HepG2 (cell line): Measurements from ENCODE around the gene MBD3. TPM values are rescaled to one million over a fixed set of nuclear protein-coding genes. Genes with fewer than 3 reads are reported as not detected.

Experiments
- EZH2 ChIP-seq: conservative IDR thresholded peaks from 2 replicates; pipeline ENCODE4 v1.6.1; 2012; ENCODE audit warnings: mild to moderate bottlenecking, low read depth, low read length, moderate library complexity
- FIP1L1 ChIP-seq: fragments of 200-400 bp; formaldehyde crosslinking; IDR thresholded peaks from 2 replicates; pipeline ENCODE4 v1.6.1; 2018; ENCODE audit warnings: low read depth, mild to moderate bottlenecking, low read length, moderate library complexity, borderline replicate concordance; ENCODE audit not compliant: insufficient read depth
- FOXJ3 ChIP-seq: sonication (generic); formaldehyde crosslinking; IDR thresholded peaks from 2 replicates; pipeline ENCODE4 v1.4.0; 2020; ENCODE audit warnings: missing genetic modification reagents, mild to moderate bottlenecking, borderline replicate concordance
- GMEB2 ChIP-seq: IDR thresholded peaks from 2 replicates; pipeline ENCODE4 v1.6.1; 2016; ENCODE audit warnings: missing biosample characterization, missing genetic modification reagents, low read depth
- HDAC1 ChIP-seq: sonication (generic); formaldehyde crosslinking; IDR thresholded peaks from 2 replicates; pipeline ENCODE4 v1.5.1; 2020; ENCODE audit warnings: mild to moderate bottlenecking, missing genetic modification reagents
- HNF4A ChIP-seq: sonication (generic); formaldehyde crosslinking; IDR thresholded peaks from 2 replicates; pipeline ENCODE4 v1.4.0; 2020; ENCODE audit warnings: missing genetic modification reagents
- MIER2 ChIP-seq: IDR thresholded peaks from 2 replicates; pipeline ENCODE4 v1.6.1; 2016; ENCODE audit warnings: missing biosample characterization, missing genetic modification reagents
- MXI1 ChIP-seq: IDR thresholded peaks from 3 replicates; pipeline ENCODE4 v1.6.1; 2012; ENCODE audit warnings: low read depth, low read length, inconsistent platforms, borderline replicate concordance
- SALL2 ChIP-seq: sonication (generic); formaldehyde crosslinking; IDR thresholded peaks from 2 replicates; pipeline ENCODE4 v1.8.1; 2023; ENCODE audit warnings: mild to moderate bottlenecking, missing genetic modification reagents, inconsistent platforms
- SNAPC4 ChIP-seq: sonication (generic); formaldehyde crosslinking; IDR thresholded peaks from 2 replicates; pipeline ENCODE4 v1.4.0; 2020; ENCODE audit warnings: mild to moderate bottlenecking, missing genetic modification reagents
- TEAD2 ChIP-seq: sonication (generic); formaldehyde crosslinking; IDR thresholded peaks from 2 replicates; pipeline ENCODE4 v1.9.0; 2021; ENCODE audit warnings: missing genetic modification reagents
- U2AF1 ChIP-seq: fragments of 200-400 bp; formaldehyde crosslinking; optimal IDR thresholded peaks from 2 replicates; pipeline ENCODE3; 2017; ENCODE audit warnings: mild to moderate bottlenecking, low read depth, low read length
- ZNF205 ChIP-seq: IDR thresholded peaks from 2 replicates; pipeline ENCODE4 v1.6.1; 2018; ENCODE audit warnings: missing biosample characterization, missing genetic modification reagents
- ZNF331 ChIP-seq: sonication (generic); formaldehyde crosslinking; IDR thresholded peaks from 2 replicates; pipeline ENCODE4 v1.4.0; 2020; ENCODE audit warnings: missing genetic modification reagents
- ZNF343 ChIP-seq: sonication (generic); formaldehyde crosslinking; IDR thresholded peaks from 2 replicates; pipeline ENCODE4 v1.4.0; 2020; ENCODE audit warnings: mild to moderate bottlenecking, missing genetic modification reagents
- ZNF678 ChIP-seq: sonication (generic); formaldehyde crosslinking; IDR thresholded peaks from 2 replicates; pipeline ENCODE4 v1.4.0; 2020; ENCODE audit warnings: mild to moderate bottlenecking, missing genetic modification reagents
- ZSCAN29 ChIP-seq: sonication (generic); formaldehyde crosslinking; conservative IDR thresholded peaks from 2 replicates; pipeline ENCODE4 v1.4.0; 2020; ENCODE audit warnings: mild to moderate bottlenecking, missing genetic modification reagents
- polyA plus RNA-seq, 8 experiments: library from polyadenylated mRNA; depleted of rRNA in 3 of 8; stranded (reverse) in 7 of 8; unstranded in 1 of 8; fragments of >200 nt; fragmentation: Illumina TruSeq in 4 of 8; extraction: Trizol in 4 of 8; gene quantifications; 2 replicates each; pipeline versions ENCODE4 v1.2.1 to v1.2.3, GENCODE V29; 2011 to 2016; ENCODE audit warnings: low read depth in 4 of 8, missing spikeins in 1 of 8, mixed read lengths in 1 of 8; ENCODE audit not compliant: insufficient read depth in 1 of 8
- total RNA-seq, 5 experiments: library from RNA; depleted of rRNA; stranded (reverse); fragments of >200 nt; fragmentation: Illumina TruSeq; extraction: Trizol; gene quantifications; 2 replicates each; pipeline ENCODE4 v1.2.3, GENCODE V29; 2016; ENCODE audit warnings: low read depth in 1 of 5
- TF ChIP-seq, protein P1 (sequence below): sonication (generic); formaldehyde crosslinking; conservative IDR thresholded peaks from 2 replicates; pipeline ENCODE4 v1.4.0; 2020; ENCODE audit warnings: mild to moderate bottlenecking, missing genetic modification reagents, moderate library complexity

Gene MBD3
- total and polyA plus RNA-seq, 2 of the 13 experiments (the other 11 are each of a cell fraction or from before 2014, with no cell fraction given) = 21.2 to 76.9 TPM

DNA sequence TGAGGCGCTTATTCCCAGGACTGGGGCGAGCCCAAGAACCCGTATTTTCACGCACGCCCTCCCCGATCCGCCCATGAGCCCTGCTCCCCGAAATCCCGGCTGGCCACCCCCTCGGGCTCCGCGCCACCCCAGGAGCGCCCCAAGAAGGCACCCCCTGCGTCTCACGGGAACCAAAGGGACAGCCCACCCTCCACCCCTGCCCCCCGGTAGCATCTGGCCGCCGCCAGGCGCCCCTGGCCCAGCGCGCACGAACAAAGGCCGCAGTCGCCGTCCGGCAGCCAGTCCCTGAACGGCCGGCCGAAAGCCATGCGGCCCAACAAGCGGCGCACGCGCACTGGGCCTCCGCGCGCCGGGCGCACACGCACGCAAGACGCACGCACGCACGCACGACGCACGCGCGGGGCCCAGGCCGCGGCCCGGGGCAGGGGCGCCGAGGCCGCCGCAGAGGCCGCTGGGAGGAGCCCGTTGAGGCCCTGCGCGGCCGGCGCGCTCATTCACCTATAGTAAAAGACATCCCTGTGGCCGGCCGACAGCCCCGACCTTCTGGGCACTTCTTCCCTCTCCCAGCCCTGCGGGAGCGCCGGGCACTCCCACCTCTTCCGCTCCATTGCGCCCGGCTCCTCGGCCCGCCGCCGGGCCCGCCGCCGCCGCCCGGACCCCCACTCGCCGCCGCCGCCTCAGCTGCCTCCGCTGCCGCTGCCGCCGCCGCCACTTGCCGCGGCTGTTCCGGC lies 476 bp downstream of the MBD3 start (continued):
- TF ChIP-seq ZNF331 (CRISPR knock-in tag) (peak; percentile 33; the same call in 1 of the 2 replicates), MIER2 (CRISPR knock-in tag) (no peak), U2AF1 (no peak), HDAC1 (peak; percentile 75; the same call in 1 of the 2 replicates), EZH2 (no peak), GMEB2 (CRISPR knock-in tag) (peak; percentile 91), ZNF678 (CRISPR knock-in tag) (0 out of 2 replicates have a peak, but pooled peaks have one; percentile 72), SALL2 (CRISPR knock-in tag) (peak; percentile 80; the same call in 1 of the 2 replicates), ZNF343 (CRISPR knock-in tag) (no peak), MXI1 (peak; percentile 96; the same call in 1 of the 3 replicates), HNF4A (CRISPR knock-in tag) (no peak), FIP1L1 (no peak), SNAPC4 (0 out of 2 replicates have a peak, but pooled peaks have one; percentile 5), FOXJ3 (CRISPR knock-in tag) (no peak), ZNF205 (CRISPR knock-in tag) (0 out of 2 replicates have a peak, but pooled peaks have one; percentile 31), TEAD2 (CRISPR knock-in tag) (no peak), ZSCAN29 (CRISPR knock-in tag) (no peak)
- TF ChIP-seq, protein P1, sequence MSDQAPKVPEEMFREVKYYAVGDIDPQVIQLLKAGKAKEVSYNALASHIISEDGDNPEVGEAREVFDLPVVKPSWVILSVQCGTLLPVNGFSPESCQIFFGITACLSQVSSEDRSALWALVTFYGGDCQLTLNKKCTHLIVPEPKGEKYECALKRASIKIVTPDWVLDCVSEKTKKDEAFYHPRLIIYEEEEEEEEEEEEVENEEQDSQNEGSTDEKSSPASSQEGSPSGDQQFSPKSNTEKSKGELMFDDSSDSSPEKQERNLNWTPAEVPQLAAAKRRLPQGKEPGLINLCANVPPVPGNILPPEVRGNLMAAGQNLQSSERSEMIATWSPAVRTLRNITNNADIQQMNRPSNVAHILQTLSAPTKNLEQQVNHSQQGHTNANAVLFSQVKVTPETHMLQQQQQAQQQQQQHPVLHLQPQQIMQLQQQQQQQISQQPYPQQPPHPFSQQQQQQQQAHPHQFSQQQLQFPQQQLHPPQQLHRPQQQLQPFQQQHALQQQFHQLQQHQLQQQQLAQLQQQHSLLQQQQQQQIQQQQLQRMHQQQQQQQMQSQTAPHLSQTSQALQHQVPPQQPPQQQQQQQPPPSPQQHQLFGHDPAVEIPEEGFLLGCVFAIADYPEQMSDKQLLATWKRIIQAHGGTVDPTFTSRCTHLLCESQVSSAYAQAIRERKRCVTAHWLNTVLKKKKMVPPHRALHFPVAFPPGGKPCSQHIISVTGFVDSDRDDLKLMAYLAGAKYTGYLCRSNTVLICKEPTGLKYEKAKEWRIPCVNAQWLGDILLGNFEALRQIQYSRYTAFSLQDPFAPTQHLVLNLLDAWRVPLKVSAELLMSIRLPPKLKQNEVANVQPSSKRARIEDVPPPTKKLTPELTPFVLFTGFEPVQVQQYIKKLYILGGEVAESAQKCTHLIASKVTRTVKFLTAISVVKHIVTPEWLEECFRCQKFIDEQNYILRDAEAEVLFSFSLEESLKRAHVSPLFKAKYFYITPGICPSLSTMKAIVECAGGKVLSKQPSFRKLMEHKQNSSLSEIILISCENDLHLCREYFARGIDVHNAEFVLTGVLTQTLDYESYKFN (CRISPR knock-in tag) = 0 out of 2 replicates have a peak, but pooled peaks have one; percentile 23
